SK-N-MC (cell line): ENCODE measurements around the gene CRTC3.

Experiments used
- EZH2 ChIP-seq: fragments of 200-600 bp; sonication (generic); IDR thresholded peaks from one replicate; pipeline ENCODE4 v1.6.1; 2017; ENCODE audit warnings: antibody characterized with exemption
- POLR2AphosphoS5 ChIP-seq: IDR thresholded peaks from 2 replicates; pipeline ENCODE4 v1.6.1; 2012; ENCODE audit warnings: mild to moderate bottlenecking, low read depth, low read length, borderline replicate concordance

- no peak for TF ChIP-seq POLR2AphosphoS5
- TF ChIP-seq EZH2: no peak
These were observed 145.7 kb downstream of the CRTC3 start for GRCh38 chr15:90675464-90675863.
